AG04449 (cell line): ENCODE results near the gene NR4A1.

Experiments used
- CTCF ChIA-PET: fragments of 350-600 bp; formaldehyde crosslinking; extraction: SDS; loops from one replicate; lab custom pipeline; 2021; ENCODE audit warnings: antibody characterized with exemption; lab: Yijun Ruan, JAX
- POLR2A ChIA-PET: fragments of 400-600, 350-600 bp; formaldehyde crosslinking; extraction: SDS; loops from one replicate; lab custom pipeline; 2020; ENCODE audit warnings: antibody characterized with exemption, inconsistent platforms; lab: Yijun Ruan, JAX
- DNase-seq: peaks from one replicate; pipeline ENCODE4 v3.0.0-alpha.2; 2010; ENCODE audit warnings: low read depth, low spot score
- H3K4me3 ChIP-seq: 2 replicates; pipeline ENCODE4 v1.5.1; 2011; ENCODE audit warnings: low read depth, mild to moderate bottlenecking, control low read depth, low read length
- CTCF ChIP-seq: IDR thresholded peaks from one replicate; pipeline ENCODE4 v1.5.1; 2011; ENCODE audit warnings: mild to moderate bottlenecking, moderate library complexity, low read length, control low read depth, inconsistent platforms; ENCODE audit not compliant: insufficient read depth; ENCODE audit errors: missing control alignments

NR4A1 gene

GRCh38 chr12:52085682-52086180, 34.5 kb downstream of the NR4A1 start:
- no peak for DNase-seq
- no peak for TF ChIP-seq CTCF
- ChIA-PET CTCF (interaction anchor here (0.9 to 45.6 kb wide), 7 partner anchors 9 to 93 kb away, joined by 3 to 1695 read pairs (median 12); partner anchors contain the start of genes ATG101 and TAMALIN), POLR2A (interaction anchor here (1.8 kb wide), 1 partner anchor 60 kb away, joined by 5 read pairs; no protein-coding TSS in a partner anchor)
- H3K4me3 ChIP-seq = no peak overlapping the region

- no peak overlapping the region for H3K4me3 ChIP-seq
- ChIA-PET CTCF (interaction anchor here (0.9 to 45.6 kb wide), 5 partner anchors 8 to 94 kb away, joined by 3 to 1695 read pairs (median 12); partner anchors contain the start of gene ATG101), POLR2A (interaction anchor here (1.8 kb wide), 1 partner anchor 61 kb away, joined by 5 read pairs; no protein-coding TSS in a partner anchor)
- no peak for TF ChIP-seq CTCF
- DNase-seq = no peak
These were observed 35.1 kb downstream of the NR4A1 start for GRCh38 chr12:52086366-52086765.

GRCh38 chr12:52086944-52087835, 35.9 kb downstream of the NR4A1 start:
- CTCF ChIA-PET = interaction anchor here (0.7 to 45.6 kb wide), 7 partner anchors 9 to 54 kb away, joined by 3 to 1695 read pairs (median 6); partner anchors contain the start of gene ATG101
- H3K4me3 ChIP-seq = no peak overlapping the region
- no peak for DNase-seq
- POLR2A ChIA-PET = interaction anchor here (1.8 kb wide), 1 partner anchor 62 kb away, joined by 5 read pairs; no protein-coding TSS in a partner anchor
- no peak for TF ChIP-seq CTCF

- CTCF ChIA-PET = interaction anchor here (0.7 to 45.6 kb wide), 9 partner anchors 8 to 177 kb away, joined by 3 to 1695 read pairs (median 3); partner anchors contain the start of gene ATG101
- POLR2A ChIA-PET = interaction anchor here (1.5 kb wide), 1 partner anchor 63 kb away, joined by 3 read pairs; no protein-coding TSS in a partner anchor
- no peak for DNase-seq
- TF ChIP-seq CTCF = no peak
- no peak overlapping the region for H3K4me3 ChIP-seq
These were observed 36.9 kb downstream of the NR4A1 start for GRCh38 chr12:52087961-52088820.

- CTCF ChIA-PET = interaction anchor here (0.7 to 45.6 kb wide), 5 partner anchors 18 to 176 kb away, joined by 3 to 1695 read pairs (median 8); partner anchors contain the start of gene ATG101
- TF ChIP-seq CTCF = no peak
- H3K4me3 ChIP-seq = no peak overlapping the region
- DNase-seq = no peak
- POLR2A ChIA-PET = interaction anchor here (1.5 kb wide), 1 partner anchor 64 kb away, joined by 3 read pairs; no protein-coding TSS in a partner anchor
These were observed 38.2 kb downstream of the NR4A1 start for GRCh38 chr12:52089491-52089890.
